ENCODE measurements around the gene NKX2-4. TPM values are rescaled to one million over a fixed set of nuclear protein-coding genes. Genes with fewer than 3 reads are reported as not detected.

The NKX2-4 gene
- total RNA-seq, 1 experiment from 2014 or later = not detected

GRCh38 chr20:21360705-21361104, 36.6 kb downstream of the NKX2-4 start:
- DNase-seq (ENCODE audit: low spot score) = no peak

GRCh38 chr20:21358737-21359136, 38.6 kb downstream of the NKX2-4 start:
- DNase-seq (ENCODE audit: low spot score) = no peak

- DNase-seq (ENCODE audit: low spot score) = no peak
Measured at GRCh38 chr20:21357844-21358243, 39.5 kb downstream of the NKX2-4 start.

GRCh38 chr20:21356386-21356785, 40.9 kb downstream of the NKX2-4 start:
- no peak for DNase-seq (ENCODE audit: low spot score)

GRCh38 chr20:21355981-21356380, 41.3 kb downstream of the NKX2-4 start:
- no peak for DNase-seq (ENCODE audit: low spot score)

- peak; percentile 34 for DNase-seq (ENCODE audit: low spot score)
Measured at GRCh38 chr20:21353236-21353635, 44.1 kb downstream of the NKX2-4 start.

GRCh38 chr20:21352703-21353102, 44.6 kb downstream of the NKX2-4 start:
- DNase-seq (ENCODE audit: low spot score) = peak; percentile 10

Other genes starting within 250 kb of the NKX2-4 start
- gene XRN2, start 94.2 kb downstream of the NKX2-4 start, total RNA-seq (2014; rRNA removed; shearing (Covaris generic)) = 128 and 139 TPM in 2 replicates
- 4.4 TPM in 2 replicates for gene NKX2-2, start 116.5 kb upstream of the NKX2-4 start, total RNA-seq (2014; rRNA removed; shearing (Covaris generic))